Mammary epithelial cell (primary cell): Measurements from ENCODE around the gene LIN7C.

Experiments
- CTCF ChIP-seq, 2 donors: IDR thresholded peaks in 1 of 2; conservative IDR thresholded peaks in 1 of 2; 2 replicates each; pipeline ENCODE4 v1.5.1; 2011 to 2012; ENCODE audit warnings: inconsistent platforms in 2 of 2, low read length in 2 of 2, mild to moderate bottlenecking in 2 of 2, control low read depth in 1 of 2, low read depth in 1 of 2; ENCODE audit not compliant: insufficient read depth in 1 of 2; ENCODE audit errors: extremely low read depth in 1 of 2
- EZH2 ChIP-seq: IDR thresholded peaks from 2 replicates; pipeline ENCODE4 v1.6.1; 2012; ENCODE audit warnings: low read length, inconsistent platforms, borderline replicate concordance

GRCh38 chr11:27555264-27555663 is 48.7 kb upstream of the LIN7C start:
- TF ChIP-seq CTCF (conservative IDR thresholded peaks at IDR 0.05 in 1 of 2, IDR thresholded peaks at IDR 0.05 in 1 of 2; ENCODE audit: extremely low read depth in 1 of 2, insufficient read depth in 1 of 2, low read depth in 1 of 2, low read length in 2 of 2) (no peak), EZH2 (no peak)
